Breast epithelium (tissue), 4 donors: ENCODE data around the gene SBK1. TPM values are rescaled to one million over a fixed set of nuclear protein-coding genes. Genes with fewer than 3 reads are reported as not detected.
A peak's percentile ranks its signal among the peaks of the same experiment; 100 is the strongest.

Experiments used
- DNase-seq, 2 donors: peaks; one replicate each; pipeline ENCODE4 v3.0.0-alpha.2; 2019; ENCODE audit warnings: low spot score in 2 of 2
- H3K27ac ChIP-seq, 2 donors: fragments of 200-600 bp; sonication (generic) in 1 of 2; one replicate each; pipeline ENCODE4 v1.5.1; 2016 to 2019; ENCODE audit warnings: mild to moderate bottlenecking in 1 of 2
- H3K27me3 ChIP-seq, 2 donors: fragments of 200-600 bp; sonication (generic) in 1 of 2; one replicate each; pipeline versions ENCODE4 v1.5.1 to v1.6.0; 2017 to 2019; ENCODE audit warnings: control low read depth in 1 of 2, mild to moderate bottlenecking in 1 of 2
- H3K36me3 ChIP-seq: fragments of 200-600 bp; one replicate; pipeline ENCODE4 v1.5.1; 2019
- H3K4me1 ChIP-seq, 2 donors: fragments of 200-600 bp; sonication (generic); one replicate each; pipeline ENCODE4 v1.5.1; 2016 to 2019; ENCODE audit warnings: control low read depth in 1 of 2
- H3K4me3 ChIP-seq, 3 donors: fragments of 200-600 bp; sonication (generic); 1 replicate in 2 of 3; 2 replicates in 1 of 3; pipeline ENCODE4 v1.5.1; 2016 to 2019; ENCODE audit warnings: mild to moderate bottlenecking in 3 of 3, moderate library complexity in 2 of 3
- H3K9me3 ChIP-seq, 2 donors: fragments of 200-600 bp; sonication (generic) in 1 of 2; one replicate each; pipeline ENCODE4 v1.5.1; 2016 to 2019; ENCODE audit warnings: control low read depth in 1 of 2
- POLR2A ChIP-seq: fragments of 450-650 bp; IDR thresholded peaks from one replicate; pipeline ENCODE4 v1.6.1; 2016; ENCODE audit warnings: antibody characterized with exemption, mild to moderate bottlenecking, moderate library complexity
- POLR2AphosphoS5 ChIP-seq, 3 donors: sonication (generic); formaldehyde crosslinking; IDR thresholded peaks; one replicate each; pipeline ENCODE4 v1.6.1; 2017; ENCODE audit warnings: antibody characterized with exemption in 3 of 3
- intact Hi-C: fragments of 100-400 bp; cut with DNase I; formaldehyde crosslinking; loops from one replicate; pipeline ENCODE4 v1.15.1; 2023; ENCODE audit warnings: low total_unique reads
- total RNA-seq, 3 donors: library from RNA; depleted of rRNA; stranded (reverse); fragments of >200 nt; gene quantifications; one replicate each; pipeline ENCODE4 v1.1.0, GENCODE V29; 2016
- TF ChIP-seq, protein P1 (sequence below), 3 donors: fragments of 450-650 bp; IDR thresholded peaks; one replicate each; pipeline ENCODE4 v1.5.1; 2016 to 2017; ENCODE audit warnings: antibody characterized with exemption in 3 of 3, mild to moderate bottlenecking in 3 of 3, moderate library complexity in 3 of 3

The SBK1 gene
- total RNA-seq, 3 donors from 2014 or later = 0.16 to 1.5 (median 1.3) TPM

DNA sequence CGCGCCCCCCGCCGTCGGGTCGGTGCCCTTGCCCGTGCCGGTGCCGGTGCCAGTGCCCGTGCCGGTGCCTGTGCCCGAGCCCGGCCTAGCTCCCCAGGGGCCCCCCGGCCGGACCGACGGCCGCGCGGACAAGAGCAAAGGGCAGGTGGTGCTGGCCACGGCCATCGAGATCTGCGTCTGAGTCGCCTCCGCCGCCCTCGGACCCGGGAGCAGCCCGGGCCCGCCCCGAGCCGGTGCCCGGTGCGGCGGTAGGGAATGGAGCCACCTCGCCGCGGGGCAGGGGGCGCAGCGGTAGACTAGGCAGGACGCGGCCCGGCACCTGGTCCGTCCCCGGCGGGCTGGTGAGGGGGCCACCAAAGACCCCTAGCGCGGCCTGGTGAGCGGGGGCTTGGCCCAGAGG, 28.4 kb downstream of the SBK1 start:
- no peaks in the 10 kb centered on the region for H3K36me3 ChIP-seq
- intact Hi-C loops = loop anchor here (5.0 kb wide), 1 partner anchor 43 kb away; no protein-coding TSS in a partner anchor
- no peaks in the 10 kb centered on the region for H3K4me1 ChIP-seq
- H3K27me3 ChIP-seq = no peaks in the 10 kb centered on the region
- DNase-seq = no peak
- no peak for TF ChIP-seq POLR2A
- TF ChIP-seq POLR2AphosphoS5 (IDR thresholded peaks at IDR 0.05) = no peak
- TF ChIP-seq, protein P1, sequence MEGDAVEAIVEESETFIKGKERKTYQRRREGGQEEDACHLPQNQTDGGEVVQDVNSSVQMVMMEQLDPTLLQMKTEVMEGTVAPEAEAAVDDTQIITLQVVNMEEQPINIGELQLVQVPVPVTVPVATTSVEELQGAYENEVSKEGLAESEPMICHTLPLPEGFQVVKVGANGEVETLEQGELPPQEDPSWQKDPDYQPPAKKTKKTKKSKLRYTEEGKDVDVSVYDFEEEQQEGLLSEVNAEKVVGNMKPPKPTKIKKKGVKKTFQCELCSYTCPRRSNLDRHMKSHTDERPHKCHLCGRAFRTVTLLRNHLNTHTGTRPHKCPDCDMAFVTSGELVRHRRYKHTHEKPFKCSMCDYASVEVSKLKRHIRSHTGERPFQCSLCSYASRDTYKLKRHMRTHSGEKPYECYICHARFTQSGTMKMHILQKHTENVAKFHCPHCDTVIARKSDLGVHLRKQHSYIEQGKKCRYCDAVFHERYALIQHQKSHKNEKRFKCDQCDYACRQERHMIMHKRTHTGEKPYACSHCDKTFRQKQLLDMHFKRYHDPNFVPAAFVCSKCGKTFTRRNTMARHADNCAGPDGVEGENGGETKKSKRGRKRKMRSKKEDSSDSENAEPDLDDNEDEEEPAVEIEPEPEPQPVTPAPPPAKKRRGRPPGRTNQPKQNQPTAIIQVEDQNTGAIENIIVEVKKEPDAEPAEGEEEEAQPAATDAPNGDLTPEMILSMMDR (IDR thresholded peaks at IDR 0.05) = no peak
- no peak overlapping the region for H3K27ac ChIP-seq
- no peaks in the 10 kb centered on the region for H3K9me3 ChIP-seq
- H3K4me3 ChIP-seq = no peak overlapping the region

DNA sequence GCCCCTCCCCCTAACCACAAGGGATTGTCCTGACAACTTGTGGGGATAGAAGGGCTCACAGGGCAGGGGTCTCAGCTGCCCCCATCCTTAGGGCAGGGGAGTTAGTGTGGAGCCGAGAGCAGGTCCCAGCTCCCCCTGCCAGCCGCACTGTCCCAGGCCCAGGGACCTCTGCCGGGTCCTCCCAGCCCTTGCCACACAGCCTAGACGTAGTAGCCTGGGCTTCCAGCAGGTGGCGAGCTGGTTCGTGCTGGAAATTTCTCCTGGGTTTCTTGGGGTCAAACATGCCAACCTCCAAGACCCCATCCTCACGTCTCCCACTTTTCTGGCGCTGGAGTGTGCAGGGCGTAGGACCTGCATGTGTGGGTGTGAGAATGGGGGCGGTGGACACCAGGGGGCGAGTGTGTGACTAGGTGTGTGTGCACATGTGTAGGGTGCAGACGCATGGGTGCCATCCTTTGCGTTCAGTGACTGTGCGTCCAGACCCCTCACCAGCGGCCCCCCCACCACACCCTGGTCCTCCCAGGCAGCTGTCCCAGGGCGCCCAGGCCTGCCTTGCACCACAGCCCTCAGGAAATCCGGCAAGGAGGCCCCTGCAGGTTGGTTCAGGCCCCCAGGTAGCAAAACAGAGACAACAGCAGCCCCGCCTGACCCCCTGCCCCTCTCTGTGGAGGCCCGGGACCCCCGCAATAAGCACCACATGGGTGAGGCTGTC, 29.5 kb downstream of the SBK1 start:
- Histone ChIP-seq H3K27me3 (no peaks in the 10 kb centered on the region), H3K4me1 (no peaks in the 10 kb centered on the region), H3K36me3 (no peaks in the 10 kb centered on the region), H3K4me3 (no peak overlapping the region), H3K9me3 (no peaks in the 10 kb centered on the region), H3K27ac (no peak overlapping the region)
- TF ChIP-seq, protein P1 (IDR thresholded peaks at IDR 0.05) = peak in 2 of 3 donors; percentile 49 to 54
- TF ChIP-seq POLR2A = no peak
- intact Hi-C loops = loop anchor here (5.0 kb wide), 1 partner anchor 45 kb away; no protein-coding TSS in a partner anchor
- DNase-seq = no peak

DNA sequence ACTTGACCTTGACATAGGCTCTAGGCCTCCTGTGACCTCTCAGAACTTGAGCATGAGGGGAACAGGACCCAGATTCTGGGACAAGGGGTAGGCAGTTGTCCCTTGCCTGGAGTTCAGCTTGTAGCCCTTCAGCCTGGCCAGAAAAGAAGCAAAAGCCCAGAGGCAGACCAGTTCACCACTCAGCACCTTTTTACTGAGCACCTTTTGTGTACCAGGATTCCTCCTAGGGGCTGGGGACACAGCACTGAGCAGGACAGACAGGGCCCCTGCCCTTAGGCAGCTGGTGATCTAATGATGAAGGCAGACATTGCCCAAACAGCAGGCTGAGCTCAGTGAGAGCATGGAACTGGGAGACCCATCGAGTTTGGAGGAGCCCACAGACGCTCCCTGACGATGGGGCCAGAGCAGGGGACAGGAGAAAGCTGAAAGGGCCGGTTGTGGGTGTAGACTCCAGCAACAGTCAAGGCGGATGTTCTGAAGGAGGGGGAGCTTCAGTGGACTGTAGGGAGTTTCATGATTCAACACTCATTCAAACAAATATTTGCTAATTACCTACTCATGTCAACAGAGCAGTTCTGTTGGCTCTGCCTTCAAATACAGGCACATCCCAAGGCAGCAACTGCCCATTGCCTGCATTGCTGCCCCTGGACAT, 32.0 kb downstream of the SBK1 start:
- Histone ChIP-seq H3K9me3 (no peaks in the 10 kb centered on the region), H3K36me3 (no peaks in the 10 kb centered on the region), H3K27ac (peak overlapping the region; percentile 50 to 85), H3K4me1 (no peaks in the 10 kb centered on the region), H3K4me3 (no peak overlapping the region), H3K27me3 (no peaks in the 10 kb centered on the region)
- TF ChIP-seq POLR2A (no peak), POLR2AphosphoS5 (IDR thresholded peaks at IDR 0.05) (no peak)
- TF ChIP-seq, protein P1 (IDR thresholded peaks at IDR 0.05) = no peak
- peak in 1 of 2 donors; percentile 57 for DNase-seq
- intact Hi-C loops = loop anchor here (5.0 kb wide), 1 partner anchor 47 kb away; no protein-coding TSS in a partner anchor

DNA sequence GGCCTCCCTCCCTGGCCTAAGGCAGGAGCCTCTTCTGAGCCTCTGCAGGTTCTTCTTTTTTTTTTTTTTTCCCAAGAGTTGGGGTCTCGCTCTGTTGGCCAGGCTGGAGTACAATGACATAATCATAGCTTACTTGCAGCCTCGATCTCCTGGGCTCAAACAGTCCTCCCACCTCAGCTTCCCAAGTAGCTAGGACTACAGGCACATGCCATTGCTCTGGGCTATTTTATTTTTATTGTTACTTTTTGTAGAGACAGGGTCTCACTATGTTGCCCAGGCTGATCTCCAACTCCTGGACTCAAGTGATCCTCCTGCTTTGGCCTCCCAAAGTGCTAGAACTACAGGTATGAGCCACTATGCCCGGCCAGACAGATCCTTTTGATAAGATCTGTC, 32.6 kb downstream of the SBK1 start:
- Histone ChIP-seq H3K4me1 (no peaks in the 10 kb centered on the region), H3K27ac (no peak overlapping the region)
- no peak for DNase-seq

More for the DNA sequence above, 32.6 kb downstream of the SBK1 start:
- no peaks in the 10 kb centered on the region for H3K27me3 ChIP-seq
- TF ChIP-seq POLR2A (no peak), POLR2AphosphoS5 (IDR thresholded peaks at IDR 0.05) (no peak)
- TF ChIP-seq, protein P1 (IDR thresholded peaks at IDR 0.05) = no peak
- H3K4me3 ChIP-seq = no peak overlapping the region
- intact Hi-C loops = loop anchor here (5.0 kb wide), 1 partner anchor 48 kb away; no protein-coding TSS in a partner anchor
- H3K9me3 ChIP-seq = no peaks in the 10 kb centered on the region
- H3K36me3 ChIP-seq = no peaks in the 10 kb centered on the region
